A172 (cell line): Measurements from ENCODE around the gene LMX1B. TPM values are rescaled to one million over a fixed set of nuclear protein-coding genes. Genes with fewer than 3 reads are reported as not detected.

ENCODE experiments used
- DNase-seq: peaks from one replicate; pipeline ENCODE4 v3.0.0-alpha.2; 2015; ENCODE audit warnings: low spot score
- total RNA-seq: library from RNA; depleted of rRNA; stranded (reverse); fragments of >200 nt; shearing (Covaris generic); gene quantifications from 2 replicates; pipeline ENCODE4 v1.2.3, GENCODE V29; 2014

The LMX1B gene
- total RNA-seq, 1 experiment from 2014 or later = 1.8 TPM

DNA sequence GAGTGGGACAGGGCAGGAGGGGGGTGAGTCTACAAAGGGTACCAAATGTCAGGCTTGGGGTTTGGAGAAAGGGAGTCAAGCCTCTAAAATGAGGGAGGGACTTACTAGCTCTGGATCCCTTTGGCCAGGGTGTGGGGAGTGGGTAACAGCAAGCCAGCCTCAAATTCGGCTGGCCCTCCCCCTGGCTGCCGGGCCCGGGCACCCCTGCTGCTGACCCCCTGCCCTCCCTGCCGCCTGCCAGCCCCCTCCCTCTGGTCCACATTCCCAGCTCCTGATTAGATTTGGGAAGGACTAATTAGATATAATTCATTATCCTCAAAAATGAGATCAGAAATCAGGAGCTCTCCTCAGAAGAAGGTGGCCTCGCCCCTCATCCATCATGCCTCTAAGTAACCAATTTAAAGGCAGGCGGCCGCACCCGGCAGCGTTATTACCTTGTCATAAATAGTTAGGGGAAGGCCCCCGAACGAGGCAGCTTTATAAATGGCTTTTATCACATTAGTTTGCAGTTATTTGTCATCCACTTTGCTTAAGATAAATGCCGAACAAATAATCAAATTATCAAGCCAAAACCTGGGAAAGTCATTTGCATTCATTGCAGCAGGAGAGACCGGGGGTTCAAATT, 44.6 kb downstream of the LMX1B start:
- no peak for DNase-seq

DNA sequence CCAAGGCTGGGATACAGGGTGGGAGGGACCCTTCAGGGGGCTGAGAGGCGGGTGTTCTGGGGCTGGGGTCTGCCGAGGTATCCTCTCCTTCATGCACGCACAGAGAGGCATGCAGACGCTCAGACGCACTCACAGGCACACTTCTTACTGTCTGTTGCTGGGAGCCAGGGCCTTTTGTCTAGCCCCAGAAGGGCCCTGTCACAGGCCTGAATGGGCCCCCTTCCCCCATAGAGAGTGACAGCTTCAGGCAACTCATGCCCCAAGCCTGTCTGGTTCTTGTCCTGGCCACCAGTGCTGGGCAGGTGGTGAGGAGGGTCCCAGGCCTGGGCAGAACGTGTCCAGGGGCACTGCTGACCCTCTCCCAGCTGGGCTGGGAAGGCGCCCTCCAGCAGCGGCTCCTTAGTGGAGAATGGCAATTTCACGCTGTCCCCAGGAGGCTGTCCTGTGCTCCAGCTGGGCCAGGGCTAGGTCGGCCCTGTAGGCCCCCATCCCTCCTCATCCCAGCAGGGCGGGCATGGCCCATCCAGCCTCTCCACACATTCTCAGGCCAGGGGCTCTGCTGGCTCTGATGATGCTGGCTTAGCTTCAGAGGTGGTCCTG, 45.3 kb downstream of the LMX1B start:
- DNase-seq = no peak

DNA sequence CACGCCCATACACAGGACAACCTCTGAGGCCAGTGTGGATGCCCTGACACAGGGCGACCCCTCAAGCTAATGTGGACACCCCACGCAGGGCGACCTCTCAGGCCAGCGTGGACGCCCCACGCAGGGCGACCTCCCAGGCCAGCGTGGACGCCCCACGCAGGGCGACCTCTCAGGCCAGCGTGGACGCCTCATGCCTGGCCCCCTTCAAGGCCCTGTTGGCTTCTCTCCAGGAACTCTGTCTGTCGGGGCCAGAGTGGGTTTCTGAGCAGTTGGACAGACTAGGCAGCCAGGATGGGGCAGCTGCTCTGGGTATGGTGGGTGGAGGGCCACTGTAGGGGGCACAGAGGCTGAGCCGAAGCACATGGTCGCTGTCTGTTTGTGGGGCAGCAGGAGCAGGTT, 47.4 kb downstream of the LMX1B start:
- no peak for DNase-seq

DNA sequence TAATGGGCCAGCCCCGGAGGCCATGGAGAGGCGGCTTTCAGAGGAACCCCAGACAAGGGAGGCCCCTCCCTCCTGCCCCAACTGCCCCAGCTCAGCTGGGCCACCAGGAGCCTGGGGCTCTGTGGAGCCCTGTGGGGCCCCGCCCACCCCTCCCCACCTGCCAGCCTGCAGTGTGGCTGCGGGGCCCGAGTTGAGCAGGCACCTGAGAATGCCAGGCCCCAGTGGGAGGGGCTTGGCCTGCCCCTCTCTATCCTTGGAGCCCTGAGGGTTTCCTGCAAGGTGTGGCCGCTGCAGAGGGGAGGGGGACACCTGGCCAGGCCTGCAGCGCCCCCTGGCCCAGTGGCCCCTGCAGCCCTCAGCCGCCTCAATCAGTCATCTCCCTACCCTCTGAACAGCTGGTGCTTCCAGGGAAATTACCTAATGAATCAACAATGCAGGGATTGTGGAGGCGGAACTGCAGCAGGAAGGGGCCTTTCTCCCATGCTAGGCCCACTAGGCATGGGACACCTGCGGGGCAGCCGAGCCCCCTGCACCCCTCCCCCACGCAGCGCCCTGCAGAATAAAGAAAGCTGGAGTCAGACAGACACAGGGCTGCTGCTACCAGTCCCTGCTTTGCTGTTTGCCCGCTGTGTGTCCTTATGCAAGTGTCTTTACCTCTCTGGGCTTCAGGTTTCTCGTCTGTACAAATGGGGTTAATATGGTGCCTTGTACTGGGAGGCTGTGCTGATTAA, 48.0 kb downstream of the LMX1B start:
- DNase-seq = peak; percentile 72

DNA sequence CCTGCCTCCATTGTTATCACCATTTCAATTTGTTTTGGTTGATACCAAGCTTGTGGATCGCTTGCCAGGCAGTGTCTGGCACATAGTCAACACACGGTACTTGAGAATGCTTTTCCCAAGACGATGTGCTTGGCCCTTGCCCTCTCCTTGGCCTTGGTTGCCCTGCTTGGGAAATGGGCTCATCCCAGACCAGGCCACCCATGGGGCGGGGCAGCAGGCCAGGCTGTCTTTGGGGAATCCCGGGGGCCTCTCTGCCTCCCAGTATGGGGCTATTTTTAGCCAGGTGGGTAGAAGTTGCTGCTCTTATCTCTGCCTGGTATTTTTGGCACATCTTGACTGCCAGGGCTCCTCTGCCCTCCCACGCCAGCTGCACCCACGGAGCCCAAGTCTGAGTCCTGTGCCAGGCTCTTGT, 49.9 kb downstream of the LMX1B start:
- DNase-seq = peak; percentile 65

DNA sequence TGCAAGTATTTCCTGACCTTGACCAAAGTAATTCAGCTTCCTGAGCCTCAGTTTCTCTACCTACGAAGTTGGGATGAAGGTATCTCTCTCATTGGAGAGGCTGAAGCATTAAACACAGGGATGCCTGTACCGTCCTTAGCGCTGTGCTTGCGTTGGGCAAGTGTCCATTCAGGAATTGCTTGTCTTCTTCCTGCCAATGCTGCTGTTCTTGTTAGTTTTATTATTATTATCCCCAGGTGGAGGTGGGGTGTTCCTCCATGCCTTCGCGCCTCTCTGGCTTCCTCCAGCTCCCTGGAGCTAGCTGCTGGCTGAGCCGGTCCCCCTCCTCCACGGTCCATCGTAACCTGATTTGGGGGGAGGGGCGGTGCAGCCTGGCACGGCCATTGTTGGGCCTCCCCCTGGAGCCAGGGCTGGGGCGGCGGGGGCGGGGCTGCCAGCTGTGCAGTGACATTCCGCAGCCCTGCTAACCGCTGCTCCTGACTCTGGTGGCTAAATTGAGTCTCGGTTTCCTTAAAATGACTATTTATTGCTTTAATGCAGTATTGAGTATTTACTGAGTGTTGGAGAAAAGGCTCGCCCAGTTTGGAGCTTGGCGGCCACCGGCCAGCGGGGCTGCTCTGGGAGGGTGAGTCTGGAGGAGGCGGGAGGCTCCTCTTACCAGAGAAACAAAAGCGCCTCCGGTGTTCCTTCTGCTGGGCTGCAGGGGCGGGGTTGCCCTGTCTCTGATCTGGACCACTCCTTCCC, 51.3 kb downstream of the LMX1B start:
- no peak for DNase-seq

DNA sequence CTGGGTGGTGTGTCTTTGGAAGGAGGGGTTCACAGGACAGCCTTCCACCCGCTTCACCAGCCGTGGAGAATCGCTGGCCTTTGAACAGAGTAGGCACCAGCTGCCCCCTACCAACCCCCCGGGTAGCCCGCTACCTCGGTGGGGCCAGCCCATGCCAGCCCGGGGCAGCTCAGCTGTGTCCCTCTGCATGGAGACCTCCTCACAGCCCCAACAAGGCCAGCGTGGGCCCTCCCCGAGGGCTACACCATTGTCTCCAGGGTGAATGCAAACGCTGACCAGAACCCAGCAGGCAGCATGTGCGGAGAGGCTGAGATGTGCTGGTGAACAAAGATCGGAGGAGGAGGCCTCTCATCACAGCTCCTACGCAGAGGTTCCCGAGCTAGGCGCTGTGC, 51.9 kb downstream of the LMX1B start:
- no peak for DNase-seq

DNA sequence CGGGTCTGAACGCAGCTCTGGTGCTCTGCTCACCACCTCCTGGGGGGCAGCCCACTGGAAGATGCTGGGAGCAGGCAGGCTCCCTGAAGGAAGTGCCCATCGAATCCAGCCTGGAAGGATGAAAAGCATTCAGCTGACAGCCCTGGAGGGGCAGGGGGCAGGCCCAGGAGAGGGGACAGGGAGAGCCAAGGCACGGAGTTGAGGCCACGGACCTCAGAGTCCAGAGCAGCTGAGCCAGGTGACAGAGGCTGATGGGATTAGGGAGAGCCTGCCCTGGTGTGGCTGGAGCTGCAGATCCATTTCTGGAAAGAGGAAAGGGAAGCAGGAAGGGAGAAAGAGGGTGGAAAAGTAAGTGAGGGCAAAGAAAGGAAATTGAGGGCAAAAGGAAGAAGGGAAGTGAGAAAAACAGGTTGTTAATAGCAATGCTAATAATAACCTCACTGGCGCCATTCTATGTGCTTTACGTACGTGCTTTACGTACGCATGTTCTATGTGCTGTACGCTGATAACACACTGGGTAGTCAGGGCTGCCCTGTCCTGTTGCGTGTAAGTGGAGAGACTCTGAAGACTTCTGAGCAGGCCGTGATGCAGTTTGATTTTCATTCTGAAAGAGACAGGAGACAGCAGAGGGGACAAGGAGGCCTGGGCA, 52.6 kb downstream of the LMX1B start:
- no peak for DNase-seq

DNA sequence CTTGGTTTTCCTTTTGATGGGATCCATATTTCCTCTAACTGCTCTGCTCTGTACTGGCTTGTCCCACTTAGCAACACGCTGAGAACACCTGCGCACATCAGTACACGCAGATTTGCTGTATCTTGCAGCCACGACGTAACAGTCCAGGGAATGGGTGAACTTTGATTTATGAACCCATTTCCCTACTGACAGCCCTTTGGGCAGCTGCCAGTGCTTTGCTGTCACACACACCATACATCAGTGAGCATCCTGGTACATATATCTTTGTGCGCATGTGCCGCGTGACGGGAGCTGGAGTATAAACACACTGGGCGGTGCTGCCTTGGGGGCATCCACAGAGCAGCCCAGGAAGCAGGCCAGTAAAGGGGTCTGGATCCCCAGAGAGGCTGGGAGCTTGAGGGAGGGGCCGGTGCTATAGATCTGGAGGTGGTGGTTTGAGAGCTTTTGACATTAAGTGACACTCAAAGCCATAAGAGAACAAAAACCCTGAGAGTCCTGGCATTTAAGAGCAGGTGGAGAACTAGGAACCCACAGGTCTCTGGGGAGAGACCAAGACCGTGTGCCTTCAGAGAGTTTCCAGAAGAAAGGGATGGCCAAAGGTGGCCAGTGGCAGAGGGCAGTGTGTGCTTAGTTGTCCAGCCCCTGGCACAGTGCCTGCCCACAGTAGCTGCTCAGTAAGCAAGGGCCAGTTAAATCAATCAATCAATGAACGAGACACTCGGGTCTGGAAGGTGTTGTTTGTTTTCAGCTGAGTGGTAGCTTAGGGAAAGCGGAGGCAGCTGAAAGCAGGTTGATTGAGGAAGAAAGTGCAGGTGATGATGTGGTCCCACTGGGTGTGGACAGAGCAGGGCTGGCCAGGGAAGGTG, 53.7 kb downstream of the LMX1B start:
- no peak for DNase-seq

DNA sequence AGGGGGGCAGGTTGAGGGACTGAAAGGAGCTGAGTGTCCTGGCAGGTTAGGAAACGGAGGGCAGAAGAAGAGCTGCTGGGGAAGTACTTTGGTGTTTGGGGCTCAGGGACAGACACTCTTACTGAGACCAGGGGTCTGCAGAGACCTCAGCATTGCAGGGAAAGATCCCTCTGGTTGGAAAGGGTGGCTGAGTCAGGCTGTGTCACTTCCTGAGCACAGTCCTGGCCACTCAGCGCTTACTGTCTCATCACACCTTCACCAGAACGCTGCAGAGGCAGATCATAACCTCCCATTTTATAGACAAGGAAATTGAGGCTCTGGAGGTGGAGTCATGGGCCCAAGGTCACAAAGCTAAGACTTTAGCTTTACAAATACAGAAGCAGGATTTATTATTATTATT, 54.3 kb downstream of the LMX1B start:
- DNase-seq = no peak

DNA sequence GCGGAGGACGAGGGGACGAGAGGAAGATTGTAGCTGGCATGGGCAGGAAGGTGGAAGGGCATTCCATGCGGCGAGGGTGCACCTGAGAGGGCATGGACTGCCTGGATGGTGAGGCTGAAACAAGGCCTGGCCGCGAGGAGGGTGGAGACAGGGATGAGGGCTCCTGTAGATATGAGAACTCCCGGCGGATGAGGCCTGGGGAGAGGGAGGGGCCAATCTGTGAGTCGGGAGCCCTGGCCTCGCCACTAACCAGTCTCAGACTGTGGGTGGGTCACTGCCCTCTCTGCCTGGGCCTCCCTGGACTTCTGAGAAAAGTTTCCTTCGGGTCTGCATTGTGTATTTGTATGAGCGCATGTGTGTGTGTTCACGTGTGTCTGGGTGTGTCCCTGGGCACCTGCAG, 55.4 kb downstream of the LMX1B start:
- no peak for DNase-seq

DNA sequence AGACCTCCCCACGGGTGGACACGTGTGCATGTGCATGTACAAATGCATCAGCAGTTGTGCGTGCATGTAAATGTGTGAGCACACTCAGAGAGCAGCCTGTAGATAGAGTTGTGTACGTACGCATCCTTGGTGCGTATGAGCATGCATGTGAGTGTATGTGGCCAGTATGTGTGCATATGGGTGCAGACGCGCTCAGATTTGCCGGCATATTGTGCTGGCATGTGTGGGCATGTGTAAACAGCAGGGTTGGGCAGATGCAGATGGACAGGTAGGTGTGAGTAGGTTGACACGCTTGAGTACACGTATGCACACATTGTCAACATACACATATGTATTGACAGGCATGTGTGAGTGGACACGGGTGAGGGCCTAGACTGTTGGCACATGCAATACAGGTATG, 56.5 kb downstream of the LMX1B start:
- DNase-seq = no peak

DNA sequence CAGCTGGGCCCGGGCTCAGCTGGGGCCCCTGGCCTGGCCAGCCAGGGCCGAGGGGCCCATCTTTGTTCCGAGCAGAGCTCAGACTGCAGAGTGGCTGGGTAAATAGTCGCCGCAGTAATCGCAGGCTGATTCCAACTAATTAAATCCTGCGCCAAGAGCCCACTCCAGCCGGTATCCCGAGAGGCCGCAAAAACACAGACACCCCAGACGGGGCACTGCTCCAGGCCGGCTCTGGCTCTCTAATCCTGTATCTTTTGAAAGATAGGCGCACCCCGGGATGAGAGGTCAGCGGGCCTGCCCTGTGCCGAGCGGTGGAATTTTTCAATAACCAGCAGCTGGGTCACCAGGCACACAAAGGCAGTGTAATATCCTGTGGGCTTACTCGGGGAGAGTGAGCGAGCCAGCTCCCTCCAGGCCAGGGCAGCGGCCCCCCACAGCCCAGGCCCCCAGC, 57.7 kb downstream of the LMX1B start:
- no peak for DNase-seq

DNA sequence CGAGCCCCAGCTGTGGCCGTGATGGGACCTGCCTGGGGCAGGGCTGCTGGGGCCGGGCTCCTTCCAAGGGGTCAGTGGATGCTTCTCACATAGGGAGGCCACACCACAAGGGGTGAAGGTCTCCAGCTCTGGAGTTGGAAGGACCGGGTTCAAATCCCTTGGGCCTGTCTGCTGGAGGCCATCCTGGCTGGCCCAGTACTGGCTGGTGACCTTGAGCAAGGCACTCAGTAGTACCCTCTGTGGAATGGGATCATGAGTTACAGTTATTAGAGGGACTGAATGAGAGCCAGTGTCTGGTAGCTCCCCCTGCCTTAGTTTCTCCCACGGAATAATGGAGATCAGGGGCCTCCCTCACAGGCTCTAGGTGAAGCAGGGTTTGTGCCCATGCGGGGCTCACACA, 58.3 kb downstream of the LMX1B start:
- no peak for DNase-seq

DNA sequence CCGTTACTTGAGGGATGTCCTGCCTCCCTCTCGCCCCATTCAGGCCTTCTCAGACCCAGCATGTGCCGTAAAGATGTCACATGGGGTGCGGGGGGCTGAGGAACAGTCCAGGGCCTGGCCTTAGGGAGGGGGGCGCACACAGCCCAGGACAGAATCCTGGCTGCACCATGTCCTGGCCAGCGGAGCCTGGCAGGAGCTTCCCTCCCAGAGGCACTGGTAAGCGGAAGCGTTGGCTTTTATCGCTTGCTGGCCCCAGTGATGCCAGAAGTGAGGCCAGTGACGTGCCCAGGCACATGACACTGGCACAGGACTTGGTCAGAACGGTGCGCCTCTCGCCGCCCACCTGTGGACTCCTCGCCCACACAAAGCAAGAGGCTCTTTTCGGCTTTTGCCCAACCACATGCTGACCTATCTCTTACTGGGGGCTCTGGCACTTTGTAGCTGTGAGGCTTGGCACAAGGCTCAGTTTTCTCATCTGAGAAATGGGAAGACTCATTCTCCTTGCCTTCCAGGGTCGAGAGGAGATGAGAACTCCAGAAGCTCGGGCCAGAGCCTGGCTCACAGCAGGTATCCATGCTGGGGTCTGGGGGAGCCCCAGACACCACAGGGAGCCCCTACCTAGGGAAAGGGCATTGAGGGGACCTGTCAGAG, 59.0 kb downstream of the LMX1B start:
- DNase-seq = no peak

DNA sequence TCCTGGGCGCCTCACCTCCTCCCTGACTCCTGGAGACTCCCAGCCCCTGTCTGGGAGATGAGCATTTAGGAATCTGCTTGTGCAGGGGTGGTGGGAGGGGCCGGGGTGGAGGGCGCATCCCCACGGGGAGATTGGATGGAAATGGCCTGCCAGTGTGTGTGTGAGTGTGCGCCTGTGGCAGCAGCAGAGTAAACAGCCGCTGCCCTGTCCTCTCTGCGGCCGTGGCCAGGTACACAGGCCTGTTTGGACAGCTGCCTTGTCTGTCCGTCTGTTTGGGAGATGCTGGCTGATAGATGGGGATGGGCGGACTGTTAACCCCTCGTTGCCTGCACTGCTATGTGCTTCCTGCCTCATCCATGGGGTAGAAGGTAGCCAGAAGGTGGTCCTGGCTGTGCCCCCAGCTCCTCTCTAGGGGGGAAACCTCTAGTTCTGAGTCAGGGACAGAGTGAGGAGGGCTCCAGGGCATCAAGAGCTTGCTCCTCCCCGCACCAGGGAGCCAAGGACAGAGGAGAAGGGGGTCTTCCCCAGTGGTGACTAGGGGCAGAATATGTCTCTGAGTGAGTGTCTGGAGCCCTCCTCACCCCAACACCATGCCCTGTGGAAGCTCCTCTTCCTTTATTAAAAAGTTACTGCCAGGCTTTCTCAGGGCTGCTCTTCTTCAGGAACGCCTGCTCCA, 60.1 kb downstream of the LMX1B start:
- peak; percentile 42 for DNase-seq

DNA sequence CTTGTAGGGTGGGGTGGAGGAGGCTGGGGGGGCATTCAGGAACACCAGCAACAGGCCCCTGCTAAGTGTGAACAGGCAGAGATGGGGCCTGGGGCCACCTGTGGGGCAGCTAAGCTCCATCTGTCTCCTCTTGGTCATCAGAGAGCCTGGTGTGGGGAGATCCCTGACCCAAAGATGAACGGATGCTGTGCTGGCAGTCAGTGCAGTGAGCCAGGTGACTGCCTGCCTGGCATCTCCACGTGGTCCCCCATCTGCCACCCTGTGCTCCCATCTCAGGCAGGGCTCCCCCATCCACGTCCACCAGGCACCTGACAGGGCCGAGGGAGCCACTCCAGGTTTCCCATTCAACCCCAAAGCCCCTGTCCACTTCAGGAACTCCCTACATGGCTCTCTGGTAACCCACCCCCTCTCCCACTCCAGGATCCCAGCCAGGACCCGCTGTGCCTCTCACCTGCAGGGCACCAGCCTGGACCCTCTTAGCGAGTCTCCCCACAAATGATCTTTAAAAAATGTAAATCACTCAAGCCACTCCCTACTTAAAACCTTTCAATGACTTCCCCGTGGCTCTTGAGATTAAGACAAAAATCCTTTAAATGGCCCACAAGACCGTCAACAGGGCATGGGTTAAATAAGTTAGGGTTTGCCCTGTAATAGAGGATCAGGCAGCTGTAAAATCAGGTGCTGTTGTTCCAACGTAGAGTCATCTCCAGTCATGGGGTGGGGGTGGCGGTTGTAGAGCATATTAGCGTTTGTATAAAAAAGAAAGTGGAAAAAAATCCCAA, 60.8 kb downstream of the LMX1B start:
- DNase-seq = no peak

DNA sequence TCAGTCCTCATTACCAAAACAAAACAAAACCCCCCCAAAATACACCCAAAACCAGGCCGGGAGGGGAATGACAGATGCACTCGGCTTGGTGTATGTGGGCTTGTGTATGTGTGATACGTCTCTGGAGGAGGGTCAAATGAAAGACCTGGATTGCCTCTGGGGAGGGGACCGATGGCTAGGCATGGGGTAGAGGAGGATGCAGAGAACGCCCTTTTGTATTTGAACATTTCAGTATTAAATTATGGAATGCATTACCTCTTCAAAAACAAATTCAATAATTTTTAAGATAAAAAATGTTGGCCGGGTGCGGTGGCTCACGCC, 61.4 kb downstream of the LMX1B start:
- no peak for DNase-seq

DNA sequence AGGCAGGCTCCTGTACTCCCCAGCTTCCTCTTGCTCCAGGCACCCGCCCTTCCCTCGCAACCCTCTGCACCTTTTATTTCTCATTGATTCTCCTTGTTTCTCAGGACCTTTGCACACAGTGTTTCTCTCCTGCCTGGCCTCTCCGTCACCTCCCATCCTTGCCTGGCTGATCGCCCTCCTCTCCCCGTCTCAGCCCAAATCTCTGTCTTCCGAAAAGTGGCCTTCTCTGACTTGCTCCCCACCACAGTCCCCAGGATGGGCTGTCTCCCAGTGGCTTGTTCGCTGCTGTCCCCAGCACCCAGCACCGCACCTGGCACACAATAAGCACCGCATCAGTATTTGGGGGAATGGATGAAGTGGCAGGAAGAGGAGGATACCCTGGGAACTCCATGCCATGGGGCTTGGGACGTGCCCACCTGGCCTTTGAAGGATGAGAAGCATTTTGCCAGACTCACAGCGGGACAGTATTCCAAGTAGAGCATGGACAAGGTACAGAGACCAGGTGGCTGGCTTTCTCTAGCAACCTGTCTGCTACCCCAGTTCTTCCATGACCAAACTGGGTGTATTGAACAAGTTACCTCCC, 62.5 kb downstream of the LMX1B start:
- DNase-seq = no peak
